T-helper 2 cell treated with Interferon-gamma antibody and Interleukin-4, amounts not matched to agents 5 μg/mL and 100 μg/mL, for 36 hours (primary cell): ENCODE measurements around the gene SGMS2.

ENCODE experiments used
- DNase-seq: peaks from one replicate; pipeline ENCODE4 v3.0.0; 2021; ENCODE audit warnings: low spot score
- H3K27ac Mint-ChIP-seq: one replicate; pipeline ENCODE4 v1.8.0; 2021; ENCODE audit warnings: mild to moderate bottlenecking, mixed read lengths
- H3K27me3 Mint-ChIP-seq: one replicate; pipeline ENCODE4 v1.8.0; 2021; ENCODE audit warnings: low read depth, mixed read lengths
- H3K36me3 Mint-ChIP-seq: one replicate; pipeline ENCODE4 v1.8.0; 2021; ENCODE audit warnings: low read depth, mixed read lengths
- H3K4me1 Mint-ChIP-seq: one replicate; pipeline ENCODE4 v1.8.0; 2021; ENCODE audit warnings: low read depth, mixed read lengths
- H3K4me3 Mint-ChIP-seq: one replicate; pipeline ENCODE4 v1.8.0; 2022; ENCODE audit warnings: mild to moderate bottlenecking, moderate library complexity, mixed read lengths
- H3K9me3 Mint-ChIP-seq: one replicate; pipeline ENCODE4 v1.8.0; 2021; ENCODE audit warnings: mixed read lengths

SGMS2 gene

GRCh38 chr4:107814758-107815157 lies 10.0 kb upstream of the SGMS2 start:
- Mint-ChIP-seq H3K4me1 (peaks cover 6% of the 10 kb centered on the region), H3K36me3 (no peaks in the 10 kb centered on the region), H3K9me3 (no peaks in the 10 kb centered on the region), H3K27ac (no peak overlapping the region), H3K4me3 (no peak overlapping the region), H3K27me3 (peaks cover 4% of the 10 kb centered on the region)
- DNase-seq = no peak

- Mint-ChIP-seq H3K27me3 (peaks cover 6% of the 10 kb centered on the region), H3K36me3 (no peaks in the 10 kb centered on the region), H3K27ac (no peak overlapping the region), H3K4me3 (no peak overlapping the region), H3K9me3 (no peaks in the 10 kb centered on the region), H3K4me1 (peaks cover 6% of the 10 kb centered on the region)
- DNase-seq = no peak
Observed at GRCh38 chr4:107815158-107815557, 9.6 kb upstream of the SGMS2 start.

GRCh38 chr4:107818301-107818910 lies 6.3 kb upstream of the SGMS2 start:
- Mint-ChIP-seq H3K36me3 (no peaks in the 10 kb centered on the region), H3K4me1 (peaks cover 6% of the 10 kb centered on the region), H3K4me3 (no peak overlapping the region), H3K27ac (no peak overlapping the region), H3K27me3 (peaks cover 18% of the 10 kb centered on the region), H3K9me3 (no peaks in the 10 kb centered on the region)
- DNase-seq = no peak

- Mint-ChIP-seq H3K4me3 (peak overlapping the region; percentile 80), H3K27me3 (peaks cover 62% of the 10 kb centered on the region), H3K9me3 (no peaks in the 10 kb centered on the region), H3K27ac (no peak overlapping the region), H3K36me3 (no peaks in the 10 kb centered on the region), H3K4me1 (peaks cover 5% of the 10 kb centered on the region)
- DNase-seq = no peak
Observed at GRCh38 chr4:107823870-107824349, 822 bp upstream of the SGMS2 start.

GRCh38 chr4:107825072-107825824 lies 516 bp downstream of the SGMS2 start:
- no peaks in the 10 kb centered on the region for H3K9me3 Mint-ChIP-seq
- H3K4me3 Mint-ChIP-seq = peak overlapping the region; percentile 79
- DNase-seq = no peak
- no peaks in the 10 kb centered on the region for H3K36me3 Mint-ChIP-seq
- H3K4me1 Mint-ChIP-seq = peaks cover 5% of the 10 kb centered on the region
- H3K27ac Mint-ChIP-seq = peak overlapping the region; percentile 67
- H3K27me3 Mint-ChIP-seq = peaks cover 67% of the 10 kb centered on the region

GRCh38 chr4:107826421-107826980 lies 1.8 kb downstream of the SGMS2 start:
- no peak overlapping the region for H3K27ac Mint-ChIP-seq
- H3K4me3 Mint-ChIP-seq = no peak overlapping the region
- H3K27me3 Mint-ChIP-seq = peaks cover 62% of the 10 kb centered on the region
- H3K4me1 Mint-ChIP-seq = peaks cover 5% of the 10 kb centered on the region
- DNase-seq = no peak
- H3K36me3 Mint-ChIP-seq = no peaks in the 10 kb centered on the region
- H3K9me3 Mint-ChIP-seq = no peaks in the 10 kb centered on the region

DNA sequence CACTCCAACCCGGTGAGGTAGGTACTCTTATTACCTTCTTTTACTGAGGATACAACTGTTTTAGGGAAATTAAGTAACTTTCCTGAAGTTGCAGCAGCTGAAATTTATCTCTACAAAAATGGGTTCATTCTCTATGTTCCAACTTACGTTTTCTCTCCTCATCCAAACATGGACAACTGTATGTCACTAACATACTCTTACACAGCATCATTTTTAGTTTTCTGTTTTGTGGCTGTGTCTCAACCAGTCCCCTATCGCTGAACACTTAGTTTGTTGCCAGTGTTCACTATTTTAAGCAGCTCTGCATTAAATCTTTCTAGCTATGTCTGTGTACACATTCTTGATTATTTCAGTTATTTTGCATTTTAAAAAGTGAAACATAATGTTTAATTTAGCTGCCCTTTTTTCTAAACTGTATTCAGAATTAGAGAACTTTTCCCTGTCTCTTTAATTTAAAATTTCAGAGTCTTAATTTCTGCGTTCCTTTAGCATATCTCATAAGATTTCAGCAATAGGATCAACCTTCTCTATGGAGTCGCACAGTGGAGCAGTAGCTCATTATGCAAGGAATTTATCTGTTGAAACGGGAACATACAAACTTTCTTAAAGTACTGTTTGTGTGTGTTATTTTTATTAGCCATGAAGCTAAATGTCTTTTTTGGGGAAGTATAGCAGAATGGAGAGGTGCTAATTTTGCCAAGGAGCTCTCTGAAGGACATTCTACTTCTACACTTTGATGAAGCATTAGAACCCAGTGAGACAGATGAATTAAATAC lies 3.8 kb downstream of the SGMS2 start:
- Mint-ChIP-seq H3K27me3 (peaks cover 51% of the 10 kb centered on the region), H3K27ac (no peak overlapping the region), H3K36me3 (no peaks in the 10 kb centered on the region), H3K9me3 (no peaks in the 10 kb centered on the region), H3K4me1 (peaks cover 5% of the 10 kb centered on the region), H3K4me3 (no peak overlapping the region)
- no peak for DNase-seq

GRCh38 chr4:107831140-107831539 lies 6.4 kb downstream of the SGMS2 start:
- DNase-seq = no peak
- Mint-ChIP-seq H3K4me1 (no peaks in the 10 kb centered on the region), H3K36me3 (no peaks in the 10 kb centered on the region), H3K27ac (no peak overlapping the region), H3K4me3 (no peak overlapping the region), H3K9me3 (no peaks in the 10 kb centered on the region), H3K27me3 (peaks cover 28% of the 10 kb centered on the region)

DNA sequence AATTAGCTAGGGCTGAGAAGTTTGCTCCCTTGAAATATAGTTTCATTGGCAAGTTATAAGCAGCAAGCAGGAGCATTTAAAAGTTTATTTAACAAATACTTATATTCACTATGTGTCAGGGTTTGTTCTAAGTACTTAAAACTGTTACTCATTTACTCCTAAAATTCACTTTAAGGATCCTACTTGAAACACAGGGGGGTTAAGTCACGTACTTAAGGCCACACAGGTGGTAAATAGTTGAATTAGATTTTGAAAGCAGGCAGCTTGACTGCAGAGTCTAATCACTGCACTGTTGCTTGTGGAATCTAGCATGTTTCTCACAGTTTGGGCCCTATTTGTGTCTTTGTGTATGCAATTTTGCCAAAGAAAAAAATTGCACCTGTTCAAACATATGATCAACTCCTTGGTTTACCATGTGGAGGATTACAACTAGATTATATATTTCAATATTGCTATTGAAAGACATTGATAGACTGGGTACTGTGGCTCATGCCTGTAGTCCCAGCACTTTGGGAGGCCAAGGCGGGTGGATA lies 7.6 kb downstream of the SGMS2 start:
- H3K27ac Mint-ChIP-seq = no peak overlapping the region
- DNase-seq = no peak
- no peaks in the 10 kb centered on the region for H3K9me3 Mint-ChIP-seq
- no peak overlapping the region for H3K4me3 Mint-ChIP-seq
- H3K36me3 Mint-ChIP-seq = no peaks in the 10 kb centered on the region
- peaks cover 17% of the 10 kb centered on the region for H3K27me3 Mint-ChIP-seq
- no peaks in the 10 kb centered on the region for H3K4me1 Mint-ChIP-seq

DNA sequence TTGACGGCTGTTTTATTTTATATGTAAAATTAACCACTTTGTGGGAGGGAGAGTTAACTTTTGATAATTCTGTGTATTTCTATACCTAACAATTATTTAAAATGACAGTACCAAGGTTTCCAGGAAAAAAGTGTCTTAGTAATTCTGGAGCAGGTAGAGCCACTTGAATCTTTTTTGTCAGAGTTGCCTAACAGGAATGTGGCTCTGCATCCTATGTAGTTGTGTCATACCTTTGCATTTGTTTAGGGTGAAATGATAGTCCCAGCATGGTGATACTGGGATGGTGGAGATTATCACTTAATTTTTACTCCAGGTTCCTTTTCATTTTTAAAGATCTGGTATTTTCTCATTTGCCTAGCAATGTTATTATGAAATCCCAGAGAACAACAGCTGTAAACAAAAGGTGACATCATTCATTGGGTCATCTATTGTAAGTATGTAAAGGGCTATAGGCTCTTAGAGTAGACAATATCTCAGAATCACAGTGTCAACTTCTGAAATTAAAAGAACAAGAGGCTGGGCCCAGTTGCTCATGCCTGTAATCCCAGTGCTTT lies 9.6 kb downstream of the SGMS2 start:
- H3K4me1 Mint-ChIP-seq = no peaks in the 10 kb centered on the region
- no peaks in the 10 kb centered on the region for H3K9me3 Mint-ChIP-seq
- no peak overlapping the region for H3K4me3 Mint-ChIP-seq
- peaks cover 6% of the 10 kb centered on the region for H3K27me3 Mint-ChIP-seq
- H3K27ac Mint-ChIP-seq = no peak overlapping the region
- DNase-seq = no peak
- no peaks in the 10 kb centered on the region for H3K36me3 Mint-ChIP-seq

GRCh38 chr4:107835406-107835805 lies 10.7 kb downstream of the SGMS2 start:
- H3K4me3 Mint-ChIP-seq = no peak overlapping the region
- H3K4me1 Mint-ChIP-seq = no peaks in the 10 kb centered on the region
- peaks cover 3% of the 10 kb centered on the region for H3K27me3 Mint-ChIP-seq
- no peaks in the 10 kb centered on the region for H3K36me3 Mint-ChIP-seq
- H3K9me3 Mint-ChIP-seq = no peaks in the 10 kb centered on the region
- DNase-seq = no peak
- no peak overlapping the region for H3K27ac Mint-ChIP-seq

DNA sequence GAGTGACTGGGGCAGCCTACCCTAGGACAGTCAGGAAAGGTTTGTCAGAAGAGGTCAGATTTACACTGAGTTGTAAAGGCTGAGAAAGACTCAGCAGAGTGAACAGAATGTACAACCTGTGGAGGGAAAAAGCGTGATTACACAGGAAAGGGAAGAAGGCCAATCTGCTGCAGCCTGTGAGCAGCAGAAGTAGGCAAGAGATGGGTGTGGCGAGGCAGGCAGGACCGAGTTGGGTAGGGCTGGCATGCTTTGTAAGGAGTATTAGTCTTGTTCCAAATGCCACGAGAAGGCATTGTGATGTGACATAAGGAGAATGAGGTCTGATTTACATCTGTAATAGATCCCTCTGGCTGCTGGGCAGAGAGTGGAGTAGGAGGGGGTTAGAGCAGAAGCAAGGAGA lies 12.6 kb downstream of the SGMS2 start:
- Mint-ChIP-seq H3K4me1 (no peaks in the 10 kb centered on the region), H3K9me3 (no peaks in the 10 kb centered on the region), H3K27ac (no peak overlapping the region), H3K36me3 (no peaks in the 10 kb centered on the region), H3K4me3 (no peak overlapping the region), H3K27me3 (peaks cover 3% of the 10 kb centered on the region)
- DNase-seq = no peak

DNA sequence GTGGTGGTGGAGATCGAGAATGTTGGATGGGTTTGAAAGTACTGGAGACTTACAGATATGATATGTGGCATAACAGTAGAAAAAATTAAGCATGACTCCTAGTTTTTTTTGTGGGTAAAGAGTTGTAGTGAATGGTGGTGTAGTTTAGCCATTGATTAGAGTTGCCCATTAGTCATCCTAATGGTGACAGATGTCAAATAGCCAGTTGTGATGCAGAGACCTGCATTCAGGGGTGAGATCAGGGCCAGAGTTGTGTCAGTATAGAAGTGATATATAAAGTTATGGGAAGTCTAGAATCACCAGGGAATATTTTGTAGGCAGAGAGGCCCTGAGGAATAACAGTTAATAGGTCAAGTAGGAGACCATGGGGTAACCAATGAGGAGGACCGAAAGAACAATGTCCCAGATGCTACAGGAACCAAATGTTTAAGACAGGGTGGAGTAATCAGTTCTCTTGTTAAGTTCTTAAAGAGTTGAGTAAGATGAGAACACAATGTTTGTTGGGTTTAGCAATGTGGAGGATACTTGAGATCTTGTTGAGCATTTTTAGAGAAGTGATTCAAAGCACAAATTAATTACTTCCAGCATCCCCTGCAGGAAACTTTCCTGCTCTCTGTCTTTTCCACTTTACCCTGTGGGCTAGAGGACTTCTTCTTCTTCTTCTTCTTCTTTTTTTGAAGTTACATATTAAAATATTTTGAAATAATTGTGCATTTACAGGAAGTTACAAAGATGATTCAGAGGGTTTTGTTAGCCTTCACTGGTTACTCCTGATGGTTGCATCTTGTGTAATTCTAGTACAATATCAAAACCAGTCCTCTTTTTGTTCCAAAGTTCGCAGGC lies 13.3 kb downstream of the SGMS2 start:
- Mint-ChIP-seq H3K4me3 (no peak overlapping the region), H3K27me3 (peaks cover 3% of the 10 kb centered on the region), H3K9me3 (no peaks in the 10 kb centered on the region), H3K27ac (no peak overlapping the region), H3K36me3 (no peaks in the 10 kb centered on the region), H3K4me1 (no peaks in the 10 kb centered on the region)
- DNase-seq = no peak
